Right renal cortex interstitium (tissue), 3 donors: ENCODE measurements around the gene JMJD4. TPM values are rescaled to one million over a fixed set of nuclear protein-coding genes. Genes with fewer than 3 reads are reported as not detected.

Source experiments
- DNase-seq, 3 donors: peaks; one replicate each; pipeline ENCODE4 v3.0.0-alpha.2; 2013; ENCODE audit warnings: low read depth in 3 of 3, low spot score in 2 of 3
- polyA plus RNA-seq, 3 donors: library from polyadenylated mRNA; unstranded; fragments of 120-200 nt; gene quantifications; one replicate each; pipeline ENCODE4 v1.2.1, GENCODE V29; 2013; ENCODE audit not compliant: insufficient read length in 3 of 3

JMJD4 gene, protein sequence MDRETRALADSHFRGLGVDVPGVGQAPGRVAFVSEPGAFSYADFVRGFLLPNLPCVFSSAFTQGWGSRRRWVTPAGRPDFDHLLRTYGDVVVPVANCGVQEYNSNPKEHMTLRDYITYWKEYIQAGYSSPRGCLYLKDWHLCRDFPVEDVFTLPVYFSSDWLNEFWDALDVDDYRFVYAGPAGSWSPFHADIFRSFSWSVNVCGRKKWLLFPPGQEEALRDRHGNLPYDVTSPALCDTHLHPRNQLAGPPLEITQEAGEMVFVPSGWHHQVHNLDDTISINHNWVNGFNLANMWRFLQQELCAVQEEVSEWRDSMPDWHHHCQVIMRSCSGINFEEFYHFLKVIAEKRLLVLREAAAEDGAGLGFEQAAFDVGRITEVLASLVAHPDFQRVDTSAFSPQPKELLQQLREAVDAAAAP
- polyA plus RNA-seq, result 10 to 100 TPM; 15.7 to 18.9 (median 16.0) TPM

GRCh38 chr1:227734856-227735538, at the start of gene JMJD4, which contains the start of gene SNAP47:
Gene JMJD4 (minus strand): TSS chr1:227735302. CDS start chr1:227735273, 29 bp downstream.
Gene SNAP47 (plus strand): TSS chr1:227735435. CDS start chr1:227747737, 12,302 bp downstream.
- DNase-seq, result peak; percentile 78 to 81 (median 79)

- no peak for DNase-seq
Measured at GRCh38 chr1:227782226-227782625, 47.1 kb upstream of the JMJD4 start.

DNA sequence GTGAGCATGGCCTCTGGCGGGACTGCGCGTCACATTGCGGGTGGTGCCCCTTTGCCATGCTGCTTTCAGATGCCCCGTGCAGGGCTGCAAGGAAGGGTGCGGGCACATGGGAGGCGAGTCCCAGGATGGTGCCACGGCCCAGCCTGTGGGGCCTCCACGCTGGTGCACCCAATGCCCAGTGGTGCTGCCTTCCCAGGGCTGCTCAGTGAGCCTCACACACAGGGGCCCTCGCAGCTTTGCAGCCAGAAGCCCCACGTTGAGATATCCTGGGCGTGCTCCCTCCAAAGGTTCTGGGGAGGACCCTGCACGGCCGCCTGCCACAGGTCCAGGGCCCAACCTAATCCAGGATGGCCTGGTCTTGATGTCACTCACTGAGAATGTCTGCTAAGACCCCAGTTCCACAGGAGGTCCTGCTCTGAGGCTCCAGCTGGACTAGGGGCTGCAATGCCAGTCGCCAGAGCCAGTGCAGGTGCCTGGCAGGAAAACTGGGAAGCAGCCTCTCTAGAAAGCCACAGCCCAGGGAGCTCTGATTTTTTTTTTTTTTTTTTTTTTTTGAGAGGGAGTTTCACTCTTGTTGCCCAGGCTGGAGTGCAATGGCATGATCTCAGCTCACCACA, 46.3 kb upstream of the JMJD4 start:
- DNase-seq, result no peak

GRCh38 chr1:227780101-227781044, 45.3 kb upstream of the JMJD4 start:
- DNase-seq, result no peak

DNA sequence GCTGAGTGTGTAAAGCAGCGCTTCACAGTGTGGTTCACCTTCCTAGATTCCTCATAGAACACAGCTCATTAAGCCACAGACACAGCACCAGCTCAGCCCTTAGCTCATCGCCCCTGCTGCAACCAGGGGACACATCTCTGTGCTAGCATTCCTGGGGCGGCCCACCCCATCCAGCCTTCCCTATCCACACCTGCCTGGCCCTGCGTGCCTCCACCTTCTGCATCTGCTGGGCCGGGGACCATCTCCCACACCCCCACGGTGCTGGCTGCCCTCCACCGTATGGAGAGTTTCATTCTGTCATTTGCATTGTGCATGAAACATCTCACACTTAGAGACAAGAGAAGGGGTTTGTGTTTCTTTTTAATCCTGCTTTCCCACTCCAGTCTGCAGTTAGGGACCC, 44.6 kb upstream of the JMJD4 start:
- no peak for DNase-seq

GRCh38 chr1:227779021-227779441, 43.9 kb upstream of the JMJD4 start:
- no peak for DNase-seq

DNA sequence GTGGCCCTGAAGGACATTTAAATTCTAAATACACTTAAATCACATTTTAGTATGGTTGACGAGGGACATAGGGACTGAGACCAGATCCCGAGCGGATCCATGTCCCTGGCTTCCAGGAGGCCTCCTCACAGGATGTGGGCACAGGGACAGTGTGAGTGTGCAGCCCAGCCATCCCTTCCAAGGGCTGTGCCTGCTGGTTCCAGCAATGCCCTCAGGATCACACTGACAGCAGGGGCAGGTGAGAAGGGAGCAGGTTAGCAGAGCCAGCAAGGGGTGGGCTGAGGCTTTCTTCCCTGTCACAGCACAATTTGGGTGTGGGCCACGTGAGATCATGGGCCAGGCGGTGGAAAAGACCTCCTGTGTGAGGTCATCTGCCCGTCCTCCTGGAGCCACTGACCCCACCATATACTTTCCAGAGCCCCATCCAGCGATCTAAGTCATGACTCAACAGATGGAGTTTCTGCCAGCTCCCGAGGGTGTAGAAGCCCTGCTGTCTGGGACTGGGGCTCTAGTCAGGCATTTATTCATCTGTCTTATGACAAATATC, 43.4 kb upstream of the JMJD4 start:
- DNase-seq, result no peak

DNA sequence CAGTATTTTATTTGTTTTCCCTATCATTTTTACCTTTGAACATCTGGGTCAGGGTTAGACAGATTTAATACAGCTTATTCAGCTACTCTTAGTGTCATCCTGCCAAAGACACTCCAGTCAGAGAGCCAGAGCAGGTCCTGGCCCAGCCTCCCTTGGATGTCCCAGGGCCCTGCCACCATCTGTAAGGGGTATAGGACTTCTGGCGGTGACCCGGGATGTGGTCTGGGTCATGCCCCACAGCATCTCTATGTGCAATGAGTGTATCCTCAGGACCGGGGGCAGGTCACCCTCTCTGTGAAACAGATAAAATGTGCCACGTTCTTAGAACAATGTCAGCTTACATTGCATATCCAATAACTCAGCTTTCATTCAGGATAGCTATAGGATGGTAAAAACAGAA, 42.5 kb upstream of the JMJD4 start:
- DNase-seq, result no peak

- no peak for DNase-seq
Measured at GRCh38 chr1:227777156-227777555, 42.1 kb upstream of the JMJD4 start.

DNA sequence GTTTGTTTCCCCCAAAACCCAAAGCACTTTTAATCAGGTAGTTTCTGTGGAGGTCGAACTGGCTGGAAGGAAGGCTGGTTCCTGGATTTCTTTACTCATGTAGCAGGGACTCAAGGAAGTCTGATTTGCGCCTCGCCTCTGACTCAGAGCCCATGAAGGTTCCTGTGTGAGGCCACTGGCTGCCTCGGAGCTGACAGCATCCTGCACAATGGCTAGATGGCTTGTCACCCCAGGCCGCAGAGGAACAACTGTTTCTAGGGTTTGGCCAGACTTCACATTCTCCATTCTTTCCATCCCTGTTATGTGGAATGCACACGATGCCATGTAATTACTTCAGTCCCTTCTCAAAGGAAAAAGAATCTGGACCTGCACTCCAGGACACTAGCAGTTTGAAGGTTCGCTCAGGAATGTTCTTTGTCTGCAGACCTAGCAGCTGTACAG, 41.2 kb upstream of the JMJD4 start:
- no peak for DNase-seq

- no peak for DNase-seq
Measured at GRCh38 chr1:227775841-227776240, 40.7 kb upstream of the JMJD4 start.

DNA sequence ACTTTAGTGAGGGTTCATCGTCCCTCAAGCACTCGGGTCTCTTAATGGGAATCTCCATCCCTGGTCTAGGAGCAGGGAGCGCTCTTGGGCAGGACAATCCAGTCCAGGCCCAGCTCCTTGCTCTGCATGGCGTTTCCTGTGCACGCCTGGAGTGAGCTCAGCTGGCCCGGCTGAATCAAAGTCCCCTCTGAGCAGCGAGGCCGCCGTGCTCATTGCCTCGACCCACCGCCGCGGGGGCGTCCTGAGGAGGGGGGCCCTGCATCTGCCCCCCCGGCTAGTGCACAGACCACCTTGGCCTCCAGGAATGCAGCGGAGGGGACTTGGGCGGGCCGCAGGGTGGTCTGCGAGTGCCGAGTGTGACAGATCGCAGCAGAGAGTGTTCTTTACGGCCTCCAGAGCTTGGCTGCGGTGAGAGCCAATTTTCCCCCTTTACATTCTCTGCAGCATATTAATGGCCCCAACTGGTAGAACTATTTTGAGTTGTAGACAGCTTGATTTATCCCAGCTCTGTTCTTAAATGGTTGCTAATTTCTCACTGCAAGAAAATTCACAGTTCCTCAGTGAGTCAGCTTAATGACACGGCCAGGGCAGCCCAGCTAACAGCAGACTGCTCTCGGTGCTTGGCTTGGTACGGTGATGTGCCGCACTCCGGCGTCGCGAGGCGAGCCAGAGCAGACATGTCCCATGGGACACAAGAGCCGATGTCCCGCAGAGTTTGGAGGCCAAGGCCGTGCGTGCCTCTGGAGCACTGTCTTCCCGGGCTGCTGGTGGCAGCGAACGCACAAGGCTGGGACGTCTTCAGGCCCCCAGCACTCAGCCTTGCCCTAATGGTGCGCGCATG, 39.9 kb upstream of the JMJD4 start:
- DNase-seq, result no peak

- DNase-seq, result no peak
Measured at GRCh38 chr1:227774051-227774731, 39.1 kb upstream of the JMJD4 start.

DNA sequence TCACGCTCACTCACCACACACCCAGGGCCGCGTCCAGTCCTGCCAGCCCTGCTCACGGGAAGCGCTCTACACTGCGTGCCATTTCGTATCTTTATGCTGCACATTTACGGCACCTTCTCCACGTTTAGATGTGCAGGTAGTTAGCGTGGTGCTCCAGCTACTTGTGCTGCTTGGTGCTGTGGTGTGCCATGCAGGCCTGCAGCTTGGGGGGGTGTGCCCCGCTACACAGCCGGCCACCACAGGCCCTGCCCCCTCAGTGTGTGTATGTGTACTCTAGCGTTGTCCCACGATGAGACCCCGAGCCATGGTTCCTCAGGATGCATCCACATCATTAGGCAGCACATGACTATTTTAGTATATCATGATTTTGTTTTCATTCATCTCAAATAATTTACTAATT, 38.5 kb upstream of the JMJD4 start:
- no peak for DNase-seq

- DNase-seq, result no peak
Measured at GRCh38 chr1:227771771-227772170, 36.7 kb upstream of the JMJD4 start.

DNA sequence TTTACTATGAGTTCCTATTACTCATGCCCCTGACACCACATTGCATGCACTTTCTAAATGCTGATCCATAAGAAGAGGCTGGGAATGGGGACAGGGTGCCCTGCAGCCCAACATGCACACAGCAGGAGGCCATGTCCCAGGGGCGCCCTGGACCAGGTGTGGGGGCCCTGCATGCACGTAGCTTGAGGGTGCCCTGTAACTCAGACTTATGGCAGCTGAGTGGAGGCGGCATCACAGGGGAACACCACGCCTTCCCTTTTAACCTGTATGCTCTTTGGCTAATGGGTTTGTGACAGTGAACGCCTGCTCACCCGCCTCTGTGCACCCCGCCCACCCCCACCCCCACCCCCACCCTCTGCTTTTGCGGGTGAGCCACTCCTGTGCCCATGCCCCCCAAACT, 36.2 kb upstream of the JMJD4 start:
- DNase-seq, result no peak

GRCh38 chr1:227770812-227771211, 35.7 kb upstream of the JMJD4 start:
- no peak for DNase-seq

DNA sequence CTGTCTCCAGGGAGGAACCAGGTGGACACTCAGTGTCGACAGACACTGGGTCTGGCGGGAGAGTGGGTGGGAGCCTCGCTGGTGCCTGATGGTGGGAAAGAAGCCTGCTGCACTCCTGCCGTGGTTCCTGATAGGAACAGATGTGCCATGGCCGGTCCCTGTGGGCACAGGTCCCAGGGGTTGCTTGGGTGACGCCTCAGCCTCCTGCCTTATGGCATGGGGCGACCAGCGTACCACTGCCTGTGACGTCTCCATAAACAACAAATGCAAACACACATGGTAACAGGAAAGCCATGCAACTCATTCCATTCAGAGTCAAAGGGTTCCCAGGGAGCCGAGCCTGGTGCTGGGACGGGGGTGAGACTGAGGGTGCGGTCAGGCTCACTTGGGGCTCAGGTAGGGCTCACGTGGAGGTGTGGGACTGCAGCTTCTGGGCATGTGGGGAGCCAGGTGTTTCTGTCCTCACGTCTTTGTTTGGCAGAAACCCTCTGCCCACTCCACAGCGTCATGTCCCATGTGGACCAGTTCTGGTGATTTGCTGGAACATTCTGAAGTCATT, 34.9 kb upstream of the JMJD4 start:
- no peak for DNase-seq
